GM20431 (cell line): ENCODE data around the gene NKPD1.

ENCODE experiments used
- in situ Hi-C: fragments of 300-500 bp; cut with MseI, MboI; formaldehyde crosslinking; loops from one replicate; pipeline ENCODE4 v1.15.0; 2020; ENCODE audit warnings: low sequenced_read_pairs; ENCODE audit not compliant: unreplicated experiment

Gene NKPD1

GRCh38 chr19:45142726-45143110 is 18.1 kb downstream of the NKPD1 start:
- in situ Hi-C loops, result no loop called here

GRCh38 chr19:45142016-45142725 is 18.6 kb downstream of the NKPD1 start:
- in situ Hi-C loops, result no loop called here

GRCh38 chr19:45141203-45141900 is 19.4 kb downstream of the NKPD1 start:
- in situ Hi-C loops, result no loop called here

- in situ Hi-C loops, result no loop called here
These were observed 20.2 kb downstream of the NKPD1 start for GRCh38 chr19:45140533-45140932.

GRCh38 chr19:45140144-45140503 is 20.7 kb downstream of the NKPD1 start:
- in situ Hi-C loops, result no loop called here

GRCh38 chr19:45139286-45140143 is 21.3 kb downstream of the NKPD1 start:
- in situ Hi-C loops, result no loop called here

- in situ Hi-C loops, result no loop called here
These were observed 22.5 kb downstream of the NKPD1 start for GRCh38 chr19:45138303-45138751.

- in situ Hi-C loops, result no loop called here
These were observed 23.5 kb downstream of the NKPD1 start for GRCh38 chr19:45137179-45137761.

GRCh38 chr19:45136507-45137178 is 24.1 kb downstream of the NKPD1 start:
- in situ Hi-C loops, result no loop called here

- in situ Hi-C loops, result no loop called here
These were observed 25.5 kb downstream of the NKPD1 start for GRCh38 chr19:45135176-45135885.

- in situ Hi-C loops, result no loop called here
These were observed 27.1 kb downstream of the NKPD1 start for GRCh38 chr19:45133661-45134060.

GRCh38 chr19:45130888-45131615 is 29.7 kb downstream of the NKPD1 start:
- in situ Hi-C loops, result no loop called here

- in situ Hi-C loops, result no loop called here
These were observed 30.5 kb downstream of the NKPD1 start for GRCh38 chr19:45130236-45130635.

GRCh38 chr19:45128806-45129205 is 32.0 kb downstream of the NKPD1 start:
- in situ Hi-C loops, result no loop called here

GRCh38 chr19:45128146-45128545 is 32.6 kb downstream of the NKPD1 start:
- in situ Hi-C loops, result no loop called here

- in situ Hi-C loops, result no loop called here
These were observed 34.1 kb downstream of the NKPD1 start for GRCh38 chr19:45126654-45127053.

- in situ Hi-C loops, result no loop called here
These were observed 34.7 kb downstream of the NKPD1 start for GRCh38 chr19:45125975-45126493.

GRCh38 chr19:45125360-45125759 is 35.4 kb downstream of the NKPD1 start:
- in situ Hi-C loops, result no loop called here
